ENCODE results near the gene RAB23.

The RAB23 gene

DNA sequence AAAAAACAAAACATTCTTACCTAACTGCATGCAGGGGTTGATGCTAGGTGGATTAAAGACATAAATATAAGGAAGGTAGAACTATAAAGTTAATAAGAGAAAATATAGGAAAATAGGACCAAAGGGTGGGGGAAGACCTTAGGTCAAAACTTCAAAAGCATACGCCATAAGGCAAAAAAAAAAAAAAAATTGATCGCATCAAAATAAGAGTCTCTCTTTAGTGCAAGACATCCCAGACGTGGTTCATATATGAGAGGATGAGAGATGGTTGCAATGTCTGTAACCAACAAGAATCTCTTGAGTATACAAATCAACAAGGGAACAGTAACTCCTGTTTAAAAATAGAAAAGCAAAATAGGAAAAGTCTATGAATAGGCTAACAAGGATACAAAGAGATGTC lies 41.5 kb downstream of the RAB23 start:
- DNase-seq (ENCODE audit: low spot score): no peak

DNA sequence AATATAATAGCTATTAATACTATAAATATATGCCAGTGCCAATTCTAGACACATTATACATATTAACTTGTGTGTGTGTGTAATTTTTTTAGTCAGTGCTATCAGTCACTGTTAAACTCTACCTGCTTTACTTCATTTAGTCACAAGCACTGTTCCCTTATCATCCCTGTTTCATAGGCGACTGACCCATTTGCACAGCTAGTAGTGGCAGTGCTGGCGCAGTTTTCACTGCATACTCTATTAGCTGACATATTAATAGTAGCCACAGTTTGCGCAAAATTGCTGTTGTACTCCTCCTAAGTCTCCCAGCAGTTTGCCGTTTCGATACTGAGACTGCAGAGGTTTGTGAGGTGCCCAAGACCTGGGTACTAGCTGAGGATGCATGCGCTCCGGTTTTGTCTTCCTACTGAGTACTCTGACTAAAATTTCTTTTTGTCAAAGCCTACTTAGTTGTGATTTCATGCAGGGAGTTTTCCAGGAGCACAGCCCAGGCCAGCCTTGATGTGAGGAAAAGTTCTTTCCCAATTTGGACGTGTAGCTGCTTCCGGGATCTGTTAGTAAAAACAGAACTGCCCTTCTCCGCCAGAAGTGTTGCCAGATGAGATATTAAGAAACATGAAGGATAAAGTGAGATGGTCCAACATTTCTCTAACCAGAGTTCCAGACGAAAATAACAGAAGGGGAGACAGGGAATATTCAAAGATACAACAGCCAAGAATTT lies 44.4 kb downstream of the RAB23 start:
- DNase-seq (ENCODE audit: low spot score): no peak

DNA sequence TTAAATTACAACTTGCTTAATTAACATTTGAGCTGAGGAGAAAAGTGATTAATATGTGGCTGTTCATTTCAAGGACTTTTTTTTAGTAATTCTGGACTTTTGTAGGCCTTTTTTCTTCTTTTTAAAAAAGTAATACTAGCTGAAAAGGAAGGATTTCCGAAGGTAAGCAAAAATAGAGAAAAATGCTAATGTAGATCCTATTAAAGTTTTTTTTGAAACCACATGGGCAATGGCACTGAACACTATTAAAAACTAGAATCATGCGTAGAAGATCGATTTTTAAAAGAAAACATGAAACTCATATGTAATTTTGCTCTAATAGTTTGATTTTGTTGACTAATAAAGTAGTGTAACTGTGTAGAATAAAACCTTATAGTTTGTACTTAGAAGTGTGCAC lies 47.6 kb downstream of the RAB23 start:
- DNase-seq (ENCODE audit: low spot score): no peak

DNA sequence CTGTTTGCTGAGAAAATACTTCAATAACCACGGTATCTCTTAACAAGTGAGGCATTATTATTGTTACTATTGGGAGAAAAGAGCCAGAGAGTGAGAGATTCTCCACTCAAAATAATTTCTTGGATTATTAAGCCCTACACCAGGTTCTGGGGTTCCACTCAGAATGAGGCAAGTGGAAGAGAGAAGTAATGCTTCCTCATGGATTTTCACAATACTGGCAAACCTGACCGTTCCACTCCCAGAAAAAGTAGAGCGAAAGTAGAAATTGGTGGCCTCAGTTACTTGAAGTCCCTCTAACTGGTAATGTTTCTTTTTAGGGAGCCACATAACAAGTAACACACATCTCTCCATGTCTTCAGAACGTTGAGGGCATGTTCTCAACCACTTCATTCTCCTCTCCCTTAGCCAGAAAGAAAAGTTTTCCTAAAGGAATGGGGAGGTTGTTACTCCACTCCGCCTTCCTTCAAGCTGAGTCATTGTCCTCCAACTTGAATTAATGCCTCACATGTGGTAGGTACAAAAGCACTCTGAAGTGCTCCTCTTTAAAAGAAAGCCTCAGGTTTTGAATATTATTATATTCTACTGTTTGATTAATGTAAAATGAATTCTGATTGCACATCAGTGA lies 48.1 kb downstream of the RAB23 start:
- DNase-seq (ENCODE audit: low spot score): no peak

DNA sequence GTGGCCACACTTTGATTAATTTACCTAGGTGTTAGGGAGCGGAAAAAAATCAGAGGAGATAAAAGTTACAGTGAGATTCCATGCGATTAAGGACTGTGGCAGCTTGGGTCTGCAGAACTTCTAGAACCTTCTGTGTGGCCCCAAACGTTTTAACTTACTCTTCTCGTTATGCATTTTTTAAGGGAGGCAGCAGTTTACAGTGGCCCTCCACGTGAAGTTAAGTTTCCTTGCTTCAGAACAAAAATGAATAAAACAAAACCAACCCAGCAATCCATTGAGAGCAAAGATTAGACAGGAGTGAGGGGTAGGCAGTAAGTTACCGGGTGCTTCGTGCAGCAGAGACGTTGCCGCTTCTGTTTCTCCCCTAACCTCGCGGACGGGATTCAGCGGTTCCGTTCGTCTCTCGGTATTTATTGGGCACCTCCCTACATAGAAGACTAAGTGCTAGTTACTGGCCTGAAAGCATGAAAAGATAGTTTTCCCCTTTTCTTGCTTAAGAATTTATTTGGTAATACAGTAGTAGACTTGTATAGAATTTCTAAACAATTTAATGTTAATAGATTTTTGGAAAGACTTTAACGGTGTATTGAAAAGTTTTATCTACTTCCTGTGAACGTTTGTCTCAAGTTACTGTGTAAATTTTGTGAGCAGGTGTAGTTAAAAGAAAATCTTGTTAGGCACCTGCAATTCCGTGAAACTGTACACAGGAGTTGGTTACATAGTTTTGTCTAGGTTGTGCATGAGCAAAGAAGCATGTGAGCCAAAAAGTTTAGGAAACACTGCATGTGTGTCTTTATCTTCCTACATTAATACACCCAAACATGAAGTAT lies 48.8 kb downstream of the RAB23 start:
- no peak for DNase-seq (ENCODE audit: low spot score)

DNA sequence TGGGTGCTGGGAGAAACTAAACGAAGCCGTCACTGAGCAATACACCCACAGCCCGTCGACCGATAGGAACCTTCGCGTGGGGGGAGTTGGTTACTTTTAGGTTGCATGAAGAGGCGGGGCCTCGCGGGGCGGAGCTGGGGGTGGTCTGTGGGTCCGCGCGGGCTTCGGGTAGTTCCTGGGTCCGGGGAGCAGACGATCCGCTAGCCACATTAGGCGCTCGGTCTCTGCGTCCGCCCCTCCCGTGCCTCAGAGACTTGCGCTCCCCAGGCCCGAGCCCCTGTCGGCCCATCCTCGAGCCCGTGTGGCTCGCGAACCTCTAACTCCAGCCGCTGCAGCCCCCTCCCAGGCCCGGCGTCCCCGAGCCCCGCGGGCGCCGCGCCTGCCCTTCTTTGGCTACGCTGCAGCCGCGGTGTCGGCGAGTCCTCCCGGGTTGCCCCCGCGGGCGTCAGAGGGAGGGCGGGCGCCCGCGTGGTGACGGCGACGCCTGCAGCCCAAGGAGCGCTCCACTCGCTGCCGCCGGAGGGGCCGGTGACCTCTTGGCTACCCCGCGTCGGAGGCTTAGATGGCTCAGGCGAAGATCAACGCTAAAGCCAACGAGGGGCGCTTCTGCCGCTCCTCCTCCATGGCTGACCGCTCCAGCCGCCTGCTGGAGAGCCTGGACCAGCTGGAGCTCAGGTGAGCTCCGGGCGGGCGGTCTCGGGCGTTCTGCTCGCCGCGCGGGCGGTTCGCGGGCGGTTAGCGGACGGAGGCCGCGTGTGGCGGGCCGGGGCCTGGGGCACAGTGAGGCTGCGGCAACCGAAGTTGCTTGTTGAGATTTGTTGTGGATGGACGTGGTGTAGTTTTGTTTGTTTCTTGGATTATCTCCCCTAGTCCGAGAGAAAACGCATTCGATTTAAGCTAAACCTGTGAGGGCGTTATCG lies 49.7 kb downstream of the RAB23 start, which contains the start of gene BAG2:
TSS of gene BAG2 (plus strand) at position 191 of the 920 bp plus-strand sequence. CDS start at position 563, 372 bp downstream.
- peak; percentile 81 for DNase-seq (ENCODE audit: low spot score)

DNA sequence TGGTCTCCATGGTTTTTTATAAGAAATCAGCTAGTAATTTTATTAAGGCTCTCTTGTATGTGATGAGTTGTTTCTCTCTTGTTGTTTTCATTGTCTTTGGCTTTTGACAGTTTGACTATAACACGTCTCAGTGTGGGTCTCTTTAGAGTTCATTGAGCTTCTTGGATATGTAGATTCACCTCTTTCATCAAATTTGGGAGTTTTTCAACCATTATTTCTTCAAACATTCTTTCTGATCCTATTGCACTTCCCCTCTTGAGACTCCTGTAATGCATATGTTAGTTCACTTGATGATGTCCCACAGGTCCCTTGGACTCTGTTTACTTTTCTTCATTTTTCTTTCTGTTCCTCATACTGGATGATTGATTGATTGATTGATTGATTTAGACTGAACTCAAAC lies 57.0 kb downstream of the RAB23 start:
- no peak for DNase-seq (ENCODE audit: low spot score)

DNA sequence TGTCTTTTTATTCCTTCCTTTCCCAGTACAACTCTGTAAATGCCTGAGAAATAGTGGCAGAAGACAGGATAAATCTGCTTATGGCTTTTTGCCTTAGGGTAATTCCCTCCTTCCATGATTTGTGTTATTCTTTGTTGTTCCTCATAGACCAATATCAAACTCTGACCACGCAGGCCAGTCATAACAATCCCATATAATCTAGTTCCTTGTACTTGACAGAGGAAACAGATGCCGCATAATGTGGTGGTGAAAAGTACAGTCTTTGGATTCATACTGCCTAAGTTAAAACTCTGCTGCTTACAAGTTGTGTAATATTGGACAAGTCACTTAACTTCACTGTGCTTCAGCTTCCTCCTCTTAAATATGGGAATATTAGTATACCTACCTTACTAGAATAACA lies 58.2 kb downstream of the RAB23 start:
- DNase-seq (ENCODE audit: low spot score): no peak

DNA sequence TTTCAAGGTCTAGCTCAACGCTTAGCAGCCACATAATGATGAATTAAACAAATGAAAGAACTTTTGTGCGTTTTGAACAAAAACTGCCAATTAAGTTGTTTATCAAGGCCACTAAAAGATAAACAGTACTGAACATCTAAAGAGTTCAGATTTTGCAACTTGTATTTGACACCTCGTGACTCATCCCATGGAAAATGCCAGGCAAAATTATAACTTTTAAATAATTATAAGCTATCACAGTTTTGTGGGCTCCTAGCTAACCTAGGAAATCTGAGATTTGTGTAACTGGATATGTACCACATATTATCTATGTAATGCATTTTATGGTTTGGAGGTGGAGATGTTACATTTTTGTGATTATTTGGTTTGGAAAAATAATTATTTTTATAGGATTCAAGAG lies 59.6 kb downstream of the RAB23 start:
- no peak for DNase-seq (ENCODE audit: low spot score)

DNA sequence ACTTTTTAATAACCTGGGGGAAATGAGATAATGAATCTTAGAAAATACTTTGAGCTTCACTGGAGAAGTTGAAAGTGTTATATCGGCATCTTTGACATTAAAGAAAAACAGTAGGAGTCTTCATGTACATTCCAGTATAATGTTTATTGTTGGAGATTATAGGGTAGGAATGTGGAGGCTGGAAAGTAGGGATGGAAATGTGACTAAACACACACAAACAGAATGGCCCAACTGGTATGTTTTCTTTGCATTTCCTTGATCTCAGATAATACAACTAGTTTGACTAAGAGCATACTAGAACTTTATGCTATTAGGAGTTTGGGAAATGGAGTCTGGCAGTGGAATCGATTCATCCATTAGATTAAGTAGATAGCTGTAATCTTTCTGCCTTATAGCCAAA lies 60.1 kb downstream of the RAB23 start:
- no peak for DNase-seq (ENCODE audit: low spot score)

DNA sequence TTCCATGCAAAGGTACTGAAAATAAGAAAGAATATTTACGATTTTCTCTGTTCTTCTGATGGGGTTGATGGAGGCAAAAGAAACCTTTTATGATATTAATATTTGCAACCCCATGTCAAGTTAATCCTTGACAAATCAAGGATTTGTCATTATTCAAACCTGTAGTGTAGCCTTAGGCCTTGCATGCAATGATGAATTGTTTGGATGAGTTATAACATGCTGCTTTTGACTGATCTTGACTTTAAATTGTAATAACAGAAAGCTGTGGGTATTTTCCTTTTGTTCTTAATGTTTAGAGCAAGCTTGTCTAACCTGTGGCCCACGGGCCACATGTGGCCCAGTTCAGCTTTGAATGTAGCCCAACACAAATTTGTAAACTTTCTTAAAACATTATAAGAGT lies 63.0 kb downstream of the RAB23 start:
- DNase-seq (ENCODE audit: low spot score): no peak

DNA sequence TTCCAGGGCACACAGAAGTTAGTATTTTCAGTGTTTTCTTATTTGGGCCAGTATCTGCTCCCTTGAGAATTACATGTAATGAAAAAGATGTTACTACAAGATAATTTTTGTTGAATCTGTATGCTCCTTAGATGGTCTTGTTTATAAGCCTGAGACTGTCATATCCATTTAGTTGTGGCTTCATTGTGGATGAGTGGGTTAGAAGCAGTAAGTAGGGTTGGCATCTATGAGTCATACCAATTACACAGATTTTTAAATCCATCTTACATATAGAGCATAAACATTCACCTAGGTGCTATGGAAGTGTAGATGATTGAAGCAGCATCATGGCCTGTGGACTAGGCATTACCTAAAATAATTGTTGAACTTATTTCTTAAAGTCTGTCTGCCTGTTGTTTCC lies 63.4 kb downstream of the RAB23 start:
- DNase-seq (ENCODE audit: low spot score): no peak

DNA sequence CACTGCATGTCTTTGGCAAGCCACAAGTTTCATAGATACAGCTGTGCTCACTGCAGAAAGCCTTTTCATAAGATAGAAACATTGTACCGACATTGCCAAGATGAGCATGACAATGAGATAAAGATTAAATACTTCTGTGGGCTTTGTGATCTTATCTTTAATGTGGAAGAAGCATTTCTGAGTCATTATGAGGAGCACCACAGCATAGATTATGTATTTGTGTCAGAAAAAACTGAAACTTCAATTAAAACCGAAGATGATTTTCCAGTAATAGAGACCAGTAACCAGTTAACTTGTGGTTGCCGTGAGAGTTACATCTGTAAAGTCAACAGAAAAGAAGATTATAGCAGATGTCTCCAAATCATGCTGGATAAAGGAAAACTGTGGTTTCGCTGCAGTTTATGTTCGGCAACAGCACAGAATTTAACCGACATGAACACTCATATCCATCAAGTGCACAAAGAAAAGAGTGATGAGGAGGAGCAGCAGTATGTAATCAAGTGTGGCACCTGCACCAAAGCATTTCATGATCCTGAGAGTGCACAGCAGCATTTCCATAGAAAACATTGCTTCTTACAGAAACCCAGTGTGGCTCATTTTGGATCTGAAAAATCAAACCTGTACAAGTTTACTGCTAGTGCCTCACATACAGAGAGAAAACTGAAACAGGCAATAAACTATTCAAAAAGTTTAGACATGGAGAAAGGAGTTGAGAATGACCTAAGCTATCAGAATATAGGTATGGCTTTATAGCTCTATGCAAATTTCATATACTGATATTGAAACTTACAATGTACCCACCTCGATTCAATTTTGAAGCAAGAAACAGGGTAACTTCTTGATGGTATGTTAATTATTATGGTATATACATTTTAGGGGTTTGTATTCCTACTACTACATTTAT lies 73.9 kb downstream of the RAB23 start:
- no peak for DNase-seq (ENCODE audit: low spot score)

DNA sequence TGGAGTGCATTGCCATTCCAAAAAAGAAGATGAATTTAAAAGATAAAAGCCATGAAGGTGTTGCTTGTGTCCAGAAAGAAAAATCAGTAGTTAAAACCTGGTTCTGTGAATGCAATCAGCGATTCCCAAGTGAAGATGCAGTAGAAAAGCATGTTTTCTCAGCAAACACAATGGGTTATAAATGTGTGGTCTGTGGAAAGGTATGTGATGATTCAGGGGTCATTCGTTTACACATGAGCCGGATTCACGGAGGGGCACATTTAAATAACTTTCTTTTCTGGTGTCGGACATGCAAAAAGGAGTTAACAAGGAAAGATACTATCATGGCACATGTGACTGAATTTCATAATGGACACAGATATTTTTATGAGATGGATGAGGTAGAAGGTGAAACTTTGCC lies 74.7 kb downstream of the RAB23 start:
- no peak for DNase-seq (ENCODE audit: low spot score)

DNA sequence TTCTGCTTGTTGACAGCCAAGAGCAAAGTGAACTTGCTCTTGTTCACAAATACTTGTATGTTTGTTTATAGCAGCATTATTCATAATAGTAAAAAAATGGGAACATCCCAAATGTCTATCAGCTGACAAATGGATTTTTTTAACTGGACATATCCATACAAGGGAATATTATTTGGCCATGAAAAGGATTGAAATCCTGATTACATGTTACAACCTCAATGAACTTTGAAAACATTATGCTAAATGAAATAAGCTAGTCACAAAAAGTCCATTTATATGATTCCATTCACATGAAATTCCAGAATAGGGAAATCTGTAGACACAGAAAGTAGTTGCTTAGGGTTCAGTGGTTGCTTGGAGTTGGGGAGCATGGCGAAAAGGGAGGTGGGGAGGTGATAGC lies 78.4 kb downstream of the RAB23 start:
- no peak for DNase-seq (ENCODE audit: low spot score)

DNA sequence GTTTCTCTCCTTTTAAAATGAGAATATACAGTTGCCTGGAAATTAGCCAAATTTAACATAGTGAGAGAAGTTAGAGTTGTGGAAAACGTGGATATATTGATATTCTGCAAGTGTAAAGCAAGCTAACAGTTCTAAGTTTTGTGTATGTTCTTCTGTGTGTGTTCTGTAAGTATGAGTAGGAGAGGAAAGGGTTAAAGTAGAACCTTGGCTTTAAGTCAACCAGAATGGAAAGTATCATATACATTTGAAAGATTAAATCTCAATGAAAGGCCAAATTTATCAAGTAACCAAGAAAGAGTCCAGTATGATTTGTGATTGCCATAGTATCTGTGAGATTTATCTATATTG lies 80.0 kb downstream of the RAB23 start:
- DNase-seq (ENCODE audit: low spot score): no peak

DNA sequence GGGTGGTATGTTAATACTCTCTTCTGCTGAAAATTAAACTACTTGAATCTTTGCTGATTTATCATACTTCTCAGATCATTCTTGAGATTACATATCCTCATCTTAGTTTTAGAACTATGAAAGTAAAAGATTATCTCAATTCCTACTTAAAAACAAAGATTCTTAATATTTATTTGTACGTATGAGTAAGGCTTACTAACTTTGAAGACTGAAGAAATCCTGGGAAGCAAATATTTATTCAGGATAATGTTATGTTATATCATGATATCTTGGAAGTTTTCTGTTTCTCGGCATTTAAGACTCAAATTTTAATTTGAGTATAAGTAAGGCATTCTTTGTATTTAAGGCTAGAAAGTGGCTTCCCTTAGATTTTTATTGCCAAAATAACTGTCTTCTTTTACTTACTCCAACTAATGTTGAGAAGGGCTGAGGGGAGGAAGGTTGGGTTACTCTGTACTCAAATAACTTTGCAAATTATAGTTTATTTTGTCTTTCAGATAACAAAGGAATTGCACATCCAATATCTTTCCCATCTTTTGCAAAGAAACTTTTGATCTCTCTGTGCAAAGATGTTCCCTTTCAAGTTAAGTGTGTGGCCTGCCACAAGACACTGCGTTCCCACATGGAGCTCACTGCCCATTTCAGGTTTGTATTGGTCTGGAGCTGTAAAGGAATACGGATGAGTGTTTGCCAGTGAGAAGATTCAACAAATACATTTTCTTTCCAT lies 80.5 kb downstream of the RAB23 start:
- no peak for DNase-seq (ENCODE audit: low spot score)

DNA sequence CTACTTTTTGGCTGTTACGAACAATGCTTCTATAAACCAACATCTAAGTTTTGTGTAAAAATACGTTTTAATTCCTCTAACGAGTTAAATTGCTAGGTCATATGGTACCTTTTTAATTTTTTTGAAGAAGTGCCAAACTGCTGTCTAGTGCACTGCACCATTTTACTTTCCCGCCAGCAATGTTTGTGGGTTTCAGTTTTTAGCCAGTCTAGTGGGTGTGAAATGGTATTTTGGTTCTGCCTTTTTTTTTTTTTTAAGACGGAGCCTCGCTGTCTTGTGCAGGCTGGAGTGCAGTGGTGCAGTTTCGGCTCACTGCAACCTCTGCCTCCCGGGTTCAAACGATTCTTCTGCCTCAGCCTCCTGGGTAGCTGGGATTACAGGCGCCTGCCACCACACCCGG lies 84.1 kb downstream of the RAB23 start:
- DNase-seq (ENCODE audit: low spot score): no peak

DNA sequence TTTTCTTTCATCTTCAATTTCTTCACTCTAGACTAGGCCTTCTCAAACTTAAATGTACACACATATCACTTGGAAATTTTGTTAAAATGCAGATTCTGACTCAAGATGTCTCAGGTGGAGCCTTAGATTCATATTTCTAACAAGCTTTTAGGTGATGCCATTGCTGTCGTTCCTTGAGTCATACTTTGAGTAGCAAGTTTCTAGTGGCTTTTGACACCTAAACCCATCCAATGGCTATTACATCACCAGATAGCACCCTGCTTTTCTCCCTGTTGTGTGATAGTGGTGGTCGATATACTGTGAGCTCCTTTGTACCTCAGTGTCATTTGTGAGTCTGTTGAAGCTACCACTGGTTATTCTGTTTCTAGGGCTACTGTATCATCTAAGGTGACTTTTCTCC lies 84.8 kb downstream of the RAB23 start:
- DNase-seq (ENCODE audit: low spot score): no peak
